Measurements from ENCODE around the gene PTTG1. TPM values are rescaled to one million over a fixed set of nuclear protein-coding genes. Genes with fewer than 3 reads are reported as not detected.

Gene PTTG1
- total RNA-seq, 6 experiments from 2014 or later = 83.4 to 213 (median 194) TPM

GRCh38 chr5:160387445-160387844 is 34.2 kb upstream of the PTTG1 start:
- Mint-ChIP-seq H3K36me3 (ENCODE audit: low read depth) (peaks cover 20% of the 10 kb centered on the region), H3K4me3 (no peak overlapping the region), H3K4me1 (ENCODE audit: low read depth) (no peaks in the 10 kb centered on the region), H3K27ac (no peak overlapping the region), H3K27me3 (ENCODE audit: insufficient read depth) (no peaks in the 10 kb centered on the region; the same call in 1 of the 2 replicates), H3K9me3 (peaks cover 22% of the 10 kb centered on the region)
- no peak for DNase-seq
- TF ChIP-seq CTCF (IDR thresholded peaks at IDR 0.05) = no peak

- DNase-seq = peak; percentile 28
- Mint-ChIP-seq H3K27me3 (ENCODE audit: insufficient read depth) (no peaks in the 10 kb centered on the region), H3K9me3 (peaks cover 22% of the 10 kb centered on the region), H3K4me1 (ENCODE audit: low read depth) (no peaks in the 10 kb centered on the region), H3K36me3 (ENCODE audit: low read depth) (peaks cover 20% of the 10 kb centered on the region), H3K27ac (no peak overlapping the region), H3K4me3 (no peak overlapping the region)
- peak; percentile 81 for TF ChIP-seq CTCF (IDR thresholded peaks at IDR 0.05)
Measured at GRCh38 chr5:160390787-160391696, 30.6 kb upstream of the PTTG1 start.

GRCh38 chr5:160395111-160395510 is 26.5 kb upstream of the PTTG1 start:
- H3K4me1 Mint-ChIP-seq (ENCODE audit: low read depth) = peaks cover 22% of the 10 kb centered on the region
- DNase-seq = no peak
- H3K27ac Mint-ChIP-seq = no peak overlapping the region
- no peaks in the 10 kb centered on the region for H3K27me3 Mint-ChIP-seq (ENCODE audit: insufficient read depth)
- no peak overlapping the region for H3K4me3 Mint-ChIP-seq
- no peaks in the 10 kb centered on the region for H3K9me3 Mint-ChIP-seq
- no peak for TF ChIP-seq CTCF (IDR thresholded peaks at IDR 0.05)
- H3K36me3 Mint-ChIP-seq (ENCODE audit: low read depth) = 0 out of 2 replicates have a peak, but pooled peaks cover 1% of the 10 kb centered on the region

GRCh38 chr5:160397492-160397891 is 24.2 kb upstream of the PTTG1 start:
- Mint-ChIP-seq H3K4me1 (ENCODE audit: low read depth) (peaks cover 29% of the 10 kb centered on the region), H3K9me3 (no peaks in the 10 kb centered on the region), H3K27ac (no peak overlapping the region), H3K27me3 (ENCODE audit: insufficient read depth) (no peaks in the 10 kb centered on the region), H3K36me3 (ENCODE audit: low read depth) (peaks cover 8% of the 10 kb centered on the region), H3K4me3 (no peak overlapping the region)
- no peak for TF ChIP-seq CTCF (IDR thresholded peaks at IDR 0.05)
- no peak for DNase-seq

GRCh38 chr5:160398806-160399205 is 22.8 kb upstream of the PTTG1 start:
- no peaks in the 10 kb centered on the region for H3K27me3 Mint-ChIP-seq (ENCODE audit: insufficient read depth)
- DNase-seq = peak; percentile 16
- peak overlapping the region; percentile 99 for H3K27ac Mint-ChIP-seq
- peak overlapping the region; percentile 95 for H3K4me3 Mint-ChIP-seq
- peaks cover 29% of the 10 kb centered on the region for H3K4me1 Mint-ChIP-seq (ENCODE audit: low read depth)
- TF ChIP-seq CTCF (IDR thresholded peaks at IDR 0.05) = no peak
- H3K9me3 Mint-ChIP-seq = no peaks in the 10 kb centered on the region
- H3K36me3 Mint-ChIP-seq (ENCODE audit: low read depth) = peaks cover 17% of the 10 kb centered on the region
